ENCODE data around the gene PKNOX2. TPM values are rescaled to one million over a fixed set of nuclear protein-coding genes. Genes with fewer than 3 reads are reported as not detected.

Gene PKNOX2
- total RNA-seq, 1 experiment from 2014 or later = 3.7 TPM

- TF ChIP-seq ZNF423 (CRISPR knock-in tag; IDR thresholded peaks at IDR 0.05) (no peak), PRRX2 (CRISPR knock-in tag; IDR thresholded peaks at IDR 0.05) (no peak), NFATC4 (CRISPR knock-in tag; IDR thresholded peaks at IDR 0.05) (no peak), ZSCAN18 (CRISPR knock-in tag; IDR thresholded peaks at IDR 0.05) (no peak), NR1H2 (CRISPR knock-in tag; IDR thresholded peaks at IDR 0.05) (no peak), TEAD4 (CRISPR knock-in tag; IDR thresholded peaks at IDR 0.05) (no peak), CDX4 (CRISPR knock-in tag; IDR thresholded peaks at IDR 0.05; ENCODE audit: borderline replicate concordance) (no peak), FOXK1 (CRISPR knock-in tag; IDR thresholded peaks at IDR 0.05) (no peak), JUN (CRISPR knock-in tag; IDR thresholded peaks at IDR 0.05) (no peak)
Measured at GRCh38 chr11:125356797-125357196, 192.2 kb downstream of the PKNOX2 start (continued).

GRCh38 chr11:125357551-125357950, 193.0 kb downstream of the PKNOX2 start:
- Mint-ChIP-seq H3K4me1 (no peaks in the 10 kb centered on the region; the same call in 1 of the 2 replicates), H3K27me3 (ENCODE audit: low read depth) (no peaks in the 10 kb centered on the region; the same call in 1 of the 2 replicates), H3K27ac (no peak overlapping the region), H3K4me3 (no peak overlapping the region), H3K36me3 (no peaks in the 10 kb centered on the region), H3K9me3 (no peaks in the 10 kb centered on the region)
- TF ChIP-seq ZNF423 (CRISPR knock-in tag; IDR thresholded peaks at IDR 0.05) = no peak
- no peak for TF ChIP-seq NFYB (CRISPR knock-in tag; conservative IDR thresholded peaks at IDR 0.05; ENCODE audit: low read depth)
- TF ChIP-seq PRDM15 (CRISPR knock-in tag; IDR thresholded peaks at IDR 0.05) = no peak
- ChIA-PET CTCF (interaction anchor here (1.2 to 9.7 kb wide), 10 partner anchors 12 to 266 kb away, joined by 3 to 49 read pairs (median 8); no protein-coding TSS in a partner anchor), POLR2A (interaction anchor here (1.8 kb wide), 1 partner anchor 48 kb away, joined by 4 read pairs; no protein-coding TSS in a partner anchor)
- DNase-seq (ENCODE audit: low spot score) (no peak), ATAC-seq (no peak)

- Mint-ChIP-seq H3K4me1 (no peaks in the 10 kb centered on the region; the same call in 1 of the 2 replicates), H3K9me3 (no peaks in the 10 kb centered on the region), H3K4me3 (no peak overlapping the region), H3K27me3 (ENCODE audit: low read depth) (no peaks in the 10 kb centered on the region; the same call in 1 of the 2 replicates), H3K36me3 (no peaks in the 10 kb centered on the region), H3K27ac (no peak overlapping the region)
- TF ChIP-seq SP1 (CRISPR knock-in tag; conservative IDR thresholded peaks at IDR 0.05) (no peak), JUN (CRISPR knock-in tag; IDR thresholded peaks at IDR 0.05) (no peak), ELF4 (CRISPR knock-in tag; IDR thresholded peaks at IDR 0.05; ENCODE audit: low read depth) (no peak), CREB1 (CRISPR knock-in tag; IDR thresholded peaks at IDR 0.05) (no peak), CTCF (IDR thresholded peaks at IDR 0.05) (no peak), NFATC4 (CRISPR knock-in tag; IDR thresholded peaks at IDR 0.05) (no peak)
- POLR2A ChIA-PET = interaction anchor here (0.5 to 1.8 kb wide), 3 partner anchors 8 to 295 kb away, joined by 3 to 4 read pairs (median 3); partner anchors contain the start of gene SLC37A2
- no peak for ATAC-seq
- no peak for DNase-seq (ENCODE audit: low spot score)
- CTCF ChIA-PET = interaction anchor here (1.0 to 9.7 kb wide), 9 partner anchors 13 to 267 kb away, joined by 3 to 49 read pairs (median 5); no protein-coding TSS in a partner anchor
Measured at GRCh38 chr11:125358254-125358840, 193.8 kb downstream of the PKNOX2 start.

Measured in WTC11 (cell line).